ENCODE data around the gene CNTNAP2.

GRCh38 chr7:146321301-146321700 is 204.7 kb downstream of the CNTNAP2 start:
- no peak for TF ChIP-seq EZH2 (IDR thresholded peaks at IDR 0.05; ENCODE audit: insufficient read depth, poor library complexity, severe bottlenecking)
- TF ChIP-seq EZH2phosphoT487 (IDR thresholded peaks at IDR 0.05; ENCODE audit: insufficient read depth, low read depth), result no peak

Data from GM23248 (cell line).